GM10266 (cell line): ENCODE data around the gene RNF149.

Source experiments
- DNase-seq: peaks from one replicate; pipeline ENCODE4 v3.0.0; 2012; ENCODE audit errors: extremely low spot score
- CTCF ChIP-seq: IDR thresholded peaks from 2 replicates; pipeline ENCODE4 v1.5.1; 2012; ENCODE audit warnings: mild to moderate bottlenecking, low read depth; ENCODE audit not compliant: control insufficient read depth, insufficient read depth; ENCODE audit errors: missing control alignments

RNF149 gene

GRCh38 chr2:101270700-101271259, 37.7 kb downstream of the RNF149 start:
- DNase-seq: no peak
- TF ChIP-seq CTCF: no peak

DNA sequence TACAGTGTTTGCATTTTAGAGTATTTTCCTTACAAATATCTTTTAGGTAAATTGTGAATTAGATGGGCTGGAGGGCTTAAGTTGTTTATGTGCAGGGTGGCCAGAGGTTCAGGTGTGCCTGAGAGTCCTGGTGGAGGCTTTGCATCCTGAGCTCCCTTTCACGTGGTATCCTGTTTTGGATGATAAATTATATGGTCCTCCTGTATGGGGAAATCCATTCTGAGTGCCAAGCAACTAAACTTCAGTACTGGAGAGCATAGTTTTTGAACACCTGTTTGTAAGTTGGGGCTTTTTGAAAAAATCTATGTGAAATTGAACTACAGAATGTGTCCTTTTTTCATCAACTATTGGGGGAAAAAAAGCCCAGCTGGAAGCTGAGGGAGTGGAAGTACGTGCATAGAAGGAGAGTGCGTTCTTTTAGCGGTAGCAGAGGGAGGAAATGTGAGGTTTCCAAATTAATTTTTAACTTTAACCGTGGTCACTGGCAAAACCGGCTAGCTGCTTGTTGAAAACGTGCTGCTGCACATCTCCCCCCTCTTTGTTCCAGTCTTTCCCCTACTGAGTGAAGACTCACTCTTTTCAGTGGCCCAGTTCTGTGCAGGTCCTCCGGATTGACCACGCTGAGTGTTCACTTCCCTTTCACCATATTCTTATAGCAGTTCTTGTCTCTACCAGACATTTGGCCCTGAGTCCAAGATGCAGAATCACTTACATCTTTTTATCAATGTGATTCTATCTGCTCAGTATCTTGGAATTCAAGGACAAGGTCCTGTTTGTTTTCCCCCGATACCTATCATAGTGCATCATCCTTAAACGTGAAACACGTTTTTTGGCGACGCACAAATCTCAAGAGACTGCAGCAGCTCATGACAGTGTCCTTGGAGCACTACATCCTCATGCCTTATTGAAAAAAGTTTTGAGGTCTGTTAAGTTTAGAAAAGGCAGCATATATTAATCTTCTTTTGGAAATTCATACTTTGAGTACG, 40.5 kb downstream of the RNF149 start:
- DNase-seq: no peak
- no peak for TF ChIP-seq CTCF

GRCh38 chr2:101265893-101266499, 42.5 kb downstream of the RNF149 start:
- no peak for DNase-seq
- TF ChIP-seq CTCF: no peak

- TF ChIP-seq CTCF: no peak
- no peak for DNase-seq
These were observed 44.1 kb downstream of the RNF149 start for GRCh38 chr2:101264360-101264939.

DNA sequence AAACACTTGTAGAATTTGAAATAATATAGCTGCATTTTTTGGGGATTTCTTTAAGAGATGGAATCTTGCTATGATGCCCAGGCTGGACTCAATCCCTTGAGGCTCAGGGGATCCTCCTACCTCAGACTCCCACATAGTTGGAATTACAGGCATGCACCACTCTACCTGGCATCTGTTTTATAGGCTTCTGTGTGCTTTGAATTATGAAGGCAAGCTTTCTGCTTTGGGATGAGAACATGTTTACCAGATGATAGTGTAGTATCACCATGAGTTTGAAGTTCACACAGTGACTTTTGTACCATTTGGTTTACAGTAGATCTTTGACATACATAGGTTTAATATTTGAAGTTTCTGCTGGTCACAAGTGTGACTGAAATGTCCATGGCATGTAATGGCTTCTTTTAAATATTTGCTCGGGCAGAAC, 45.1 kb downstream of the RNF149 start:
- no peak for DNase-seq
- no peak for TF ChIP-seq CTCF

DNA sequence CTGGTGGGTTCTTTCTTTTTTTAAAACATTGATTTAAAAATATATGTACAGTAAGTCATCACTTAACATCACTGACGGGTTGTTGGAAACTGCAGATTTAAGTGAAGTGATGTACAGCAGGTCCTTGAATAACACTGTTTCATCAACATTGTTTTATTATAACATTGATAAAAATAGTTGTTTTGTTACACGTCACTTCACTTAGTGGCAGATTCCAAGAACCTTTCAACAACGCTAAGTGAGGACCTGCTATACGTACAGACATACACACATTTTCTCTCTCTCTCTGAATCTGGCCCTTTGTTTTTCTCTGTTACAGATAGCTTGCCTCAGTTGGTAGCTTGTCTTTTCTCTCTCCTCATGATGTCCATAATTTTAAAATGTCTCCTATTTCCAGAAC, 46.4 kb downstream of the RNF149 start:
- DNase-seq: no peak
- TF ChIP-seq CTCF: no peak
